GM13976 (cell line): ENCODE data around the gene TIAM1.

Source experiments
- DNase-seq: peaks from one replicate; pipeline ENCODE4 v3.0.0; 2012; ENCODE audit warnings: low spot score
- CTCF ChIP-seq: IDR thresholded peaks from 2 replicates; pipeline ENCODE4 v1.5.1; 2012; ENCODE audit warnings: borderline replicate concordance, mild to moderate bottlenecking; ENCODE audit not compliant: insufficient read depth; ENCODE audit errors: extremely low read depth, missing control alignments, control extremely low read depth
- in situ Hi-C: fragments of 300-500 bp; cut with MboI; formaldehyde crosslinking; loops from one replicate; pipeline ENCODE4 v1.12.0; 2022; ENCODE audit warnings: low sequenced_read_pairs, mixed read lengths, inconsistent platforms; ENCODE audit not compliant: unreplicated experiment

Gene TIAM1

GRCh38 chr21:31294691-31295090 lies 49.4 kb downstream of the TIAM1 start:
- no peak for TF ChIP-seq CTCF
- DNase-seq = no peak
- in situ Hi-C loops = no loop called here

- in situ Hi-C loops = no loop called here
- no peak for DNase-seq
- no peak for TF ChIP-seq CTCF
Observed at GRCh38 chr21:31293986-31294385, 50.1 kb downstream of the TIAM1 start.

GRCh38 chr21:31290765-31291164 lies 53.3 kb downstream of the TIAM1 start:
- no peak for TF ChIP-seq CTCF
- DNase-seq = no peak
- in situ Hi-C loops = no loop called here

GRCh38 chr21:31289702-31290101 lies 54.4 kb downstream of the TIAM1 start:
- DNase-seq = no peak
- in situ Hi-C loops = no loop called here
- TF ChIP-seq CTCF = no peak

GRCh38 chr21:31288191-31288590 lies 55.9 kb downstream of the TIAM1 start:
- in situ Hi-C loops = no loop called here
- TF ChIP-seq CTCF = no peak
- DNase-seq = no peak

- in situ Hi-C loops = no loop called here
- TF ChIP-seq CTCF = no peak
- DNase-seq = no peak
Observed at GRCh38 chr21:31287201-31287600, 56.9 kb downstream of the TIAM1 start.

GRCh38 chr21:31286621-31287020 lies 57.4 kb downstream of the TIAM1 start:
- no peak for DNase-seq
- in situ Hi-C loops = no loop called here
- no peak for TF ChIP-seq CTCF
